Measurements from ENCODE around the gene BIRC2. TPM values are rescaled to one million over a fixed set of nuclear protein-coding genes. Genes with fewer than 3 reads are reported as not detected.

Gene BIRC2
- total RNA-seq, 1 donor: 108 TPM

- TF ChIP-seq CTCF (IDR thresholded peaks at IDR 0.05; ENCODE audit: insufficient read depth, low read depth, low read length): no peak
- DNase-seq (ENCODE audit: low read depth): no peak
- no peak overlapping the region for H3K4me3 ChIP-seq (ENCODE audit: low read depth, low read length)
Observed at GRCh38 chr11:102426570-102426969, 79.6 kb downstream of the BIRC2 start.

- TF ChIP-seq CTCF (IDR thresholded peaks at IDR 0.05; ENCODE audit: insufficient read depth, low read depth, low read length): no peak
- DNase-seq (ENCODE audit: low read depth): no peak
- no peak overlapping the region for H3K4me3 ChIP-seq (ENCODE audit: low read depth, low read length)
Observed at GRCh38 chr11:102427068-102427467, 80.1 kb downstream of the BIRC2 start.

Small RNAs within 50 kb of the gene (small RNA-seq; reads per million reads assigned to genes)
- gene AP000942.3 (not detected), gene AP000942.4 (not detected), gene RNU6-952P (not detected)

Other genes starting within 250 kb of the BIRC2 start
- 127 and 148 TPM in 2 replicates for gene YAP1, start 236.8 kb upstream of the BIRC2 start, total RNA-seq
- gene BIRC3, start 29.7 kb upstream of the BIRC2 start, total RNA-seq: 0.64 and 8.2 TPM in 2 replicates
- gene TMEM123, start 105.6 kb downstream of the BIRC2 start, total RNA-seq: 61.2 and 89.8 TPM in 2 replicates
- 0.43 and 2.6 TPM in 2 replicates for gene MMP7, start 183.5 kb downstream of the BIRC2 start, total RNA-seq

All from fibroblast of villous mesenchyme (primary cell).